Measurements from ENCODE around the gene DELE1. TPM values are rescaled to one million over a fixed set of nuclear protein-coding genes. Genes with fewer than 3 reads are reported as not detected.

DELE1 gene, protein sequence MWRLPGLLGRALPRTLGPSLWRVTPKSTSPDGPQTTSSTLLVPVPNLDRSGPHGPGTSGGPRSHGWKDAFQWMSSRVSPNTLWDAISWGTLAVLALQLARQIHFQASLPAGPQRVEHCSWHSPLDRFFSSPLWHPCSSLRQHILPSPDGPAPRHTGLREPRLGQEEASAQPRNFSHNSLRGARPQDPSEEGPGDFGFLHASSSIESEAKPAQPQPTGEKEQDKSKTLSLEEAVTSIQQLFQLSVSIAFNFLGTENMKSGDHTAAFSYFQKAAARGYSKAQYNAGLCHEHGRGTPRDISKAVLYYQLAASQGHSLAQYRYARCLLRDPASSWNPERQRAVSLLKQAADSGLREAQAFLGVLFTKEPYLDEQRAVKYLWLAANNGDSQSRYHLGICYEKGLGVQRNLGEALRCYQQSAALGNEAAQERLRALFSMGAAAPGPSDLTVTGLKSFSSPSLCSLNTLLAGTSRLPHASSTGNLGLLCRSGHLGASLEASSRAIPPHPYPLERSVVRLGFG
- 42.3 TPM for total RNA-seq

DNA sequence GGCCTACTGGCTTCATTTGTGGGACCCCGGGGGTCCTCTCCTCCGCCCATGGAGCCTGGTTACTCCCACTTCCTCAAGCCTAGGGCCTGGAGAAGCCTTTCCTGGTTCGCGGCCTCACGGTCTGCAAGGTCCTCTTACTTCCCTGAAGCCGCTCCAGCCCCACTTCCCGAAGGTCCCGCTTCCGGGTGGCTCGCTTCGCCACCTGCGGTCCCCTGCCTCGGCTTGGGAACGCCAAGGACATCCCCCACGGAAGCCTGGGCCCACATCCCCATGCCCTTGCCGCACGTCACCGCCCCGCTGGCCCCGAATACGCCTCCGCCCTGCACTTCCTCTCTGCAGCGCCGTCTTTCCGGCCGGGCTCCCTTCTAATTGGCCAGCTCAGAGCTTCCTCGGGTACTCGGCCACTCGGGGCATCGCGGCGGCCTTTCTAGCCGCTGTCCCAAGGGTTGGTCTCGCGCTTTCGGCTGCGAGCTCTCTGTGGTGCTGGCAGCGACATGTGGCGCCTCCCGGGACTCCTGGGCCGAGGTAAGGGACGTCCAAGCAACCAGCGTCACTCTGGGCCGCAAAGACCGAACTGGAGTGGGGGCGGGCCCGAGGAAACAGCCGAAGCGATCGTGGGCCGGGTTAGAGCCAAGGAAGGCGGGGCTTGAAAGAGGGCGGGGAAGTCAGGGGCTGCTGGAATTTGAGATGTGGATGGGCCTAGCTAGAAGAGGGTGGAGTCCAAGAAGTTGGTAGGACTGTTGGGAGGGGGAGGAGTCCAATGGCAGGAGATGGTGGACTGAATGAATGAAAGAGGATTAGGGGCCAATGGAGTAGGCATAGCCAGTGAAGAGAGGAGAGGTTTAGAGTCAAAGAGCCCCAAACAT, at the start of gene DELE1:
Gene DELE1, plus strand, starts transcription at position 424 of the 866 bp plus-strand sequence. Its CDS starts 71 bp downstream, at position 495.
- peak within 1 kb of the TSS; percentile 91 to 98 (median 97) for H3K9ac ChIP-seq (ENCODE audit: low read depth in 1 of 3, low read length in 3 of 3)
- H3K9me3 ChIP-seq (ENCODE audit: control insufficient read depth in 3 of 3, low read length in 3 of 3) = no peaks in the 10 kb centered on the region
- H3K36me3 ChIP-seq (ENCODE audit: control insufficient read depth in 3 of 3, insufficient read depth in 3 of 3, low read length in 3 of 3) = peaks cover 27 to 32% (median 30%) of the 10 kb centered on the region in 3 donors
- peaks cover 13 to 30% (median 25%) of the 10 kb centered on the region in 3 donors for H3K4me1 ChIP-seq (ENCODE audit: control insufficient read depth in 3 of 3, insufficient read depth in 3 of 3, low read length in 3 of 3)
- H3K27me3 ChIP-seq (ENCODE audit: control insufficient read depth in 3 of 3, insufficient read depth in 3 of 3, low read length in 3 of 3) = no peaks in the 10 kb centered on the region
- peak within 1 kb of the TSS; percentile 97 for H3K27ac ChIP-seq (ENCODE audit: low read depth, low read length)
- peak within 1 kb of the TSS; percentile 82 to 95 (median 90) for H3K4me3 ChIP-seq (ENCODE audit: low read length in 3 of 3)

DNA sequence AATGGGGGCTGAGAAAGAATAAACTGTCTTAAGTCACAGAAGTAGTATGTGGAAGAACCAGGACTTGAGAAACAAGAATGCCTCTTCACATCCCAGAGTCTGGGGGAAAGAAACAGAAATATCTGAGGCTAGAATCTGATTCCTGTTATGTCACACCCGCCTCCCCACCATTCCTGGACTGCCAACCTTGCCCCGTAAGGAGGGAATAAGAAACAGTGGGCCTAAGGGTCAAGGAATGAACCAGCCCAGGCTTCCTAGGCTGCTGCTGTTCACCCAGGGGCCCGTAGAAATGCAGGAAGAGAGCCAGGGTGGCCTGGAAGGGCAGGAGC, 49.8 kb upstream of the DELE1 start:
- peaks cover 58 to 71% (median 61%) of the 10 kb centered on the region in 3 donors for H3K27me3 ChIP-seq (ENCODE audit: control insufficient read depth in 3 of 3, insufficient read depth in 3 of 3, low read length in 3 of 3)

DNA sequence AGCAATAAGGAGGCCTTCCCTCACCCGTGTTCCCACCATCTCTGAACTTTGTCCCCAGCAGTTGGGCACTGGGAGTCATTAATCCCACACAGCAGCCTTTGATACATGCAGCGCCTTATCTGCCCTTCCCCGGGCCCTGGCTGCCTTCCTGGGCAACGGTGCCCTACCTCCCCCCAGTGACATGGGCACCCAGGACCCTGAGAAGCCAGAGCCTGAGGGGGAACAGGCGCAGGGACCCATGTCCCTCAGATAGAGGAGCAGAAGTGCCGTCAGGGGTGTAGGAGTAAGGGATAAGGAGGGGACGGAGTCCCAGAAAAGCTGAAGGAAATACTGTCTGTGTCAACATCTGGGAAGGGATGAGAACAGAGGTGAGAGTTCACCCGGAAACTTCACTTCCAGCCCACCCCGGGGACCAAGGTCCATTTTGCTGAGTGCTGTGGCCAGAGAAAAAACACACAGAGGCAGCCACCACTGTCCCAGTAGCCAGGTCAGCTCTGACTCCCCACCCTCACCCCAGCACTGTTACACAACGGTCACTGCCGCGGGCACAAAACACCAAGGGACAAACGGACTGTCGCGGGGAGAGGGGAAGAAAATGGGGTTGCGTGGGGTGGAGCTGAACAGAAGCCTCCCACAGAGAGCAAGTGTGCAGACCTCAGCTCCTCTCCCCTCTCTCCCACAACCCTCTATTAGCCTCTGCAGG, 49.3 kb upstream of the DELE1 start:
- Histone ChIP-seq H3K27ac (ENCODE audit: low read depth, low read length) (no peak overlapping the region), H3K9me3 (ENCODE audit: control insufficient read depth in 3 of 3, low read length in 3 of 3) (no peaks in the 10 kb centered on the region), H3K9ac (ENCODE audit: low read depth in 1 of 3, low read length in 3 of 3) (peak overlapping the region in 2 of 3 donors; percentile 25), H3K36me3 (ENCODE audit: control insufficient read depth in 3 of 3, insufficient read depth in 3 of 3, low read length in 3 of 3) (peaks cover 0 to 2% (median 0%) of the 10 kb centered on the region in 3 donors), H3K27me3 (ENCODE audit: control insufficient read depth in 3 of 3, insufficient read depth in 3 of 3, low read length in 3 of 3) (peaks cover 58 to 67% (median 60%) of the 10 kb centered on the region in 3 donors), H3K4me3 (ENCODE audit: low read length in 3 of 3) (peak overlapping the region in 2 of 3 donors; percentile 31 to 60), H3K4me1 (ENCODE audit: control insufficient read depth in 3 of 3, insufficient read depth in 3 of 3, low read length in 3 of 3) (peaks cover 30 to 57% (median 47%) of the 10 kb centered on the region in 3 donors)

More for the DNA sequence above, 49.8 kb upstream of the DELE1 start:
- Histone ChIP-seq H3K4me1 (ENCODE audit: control insufficient read depth in 3 of 3, insufficient read depth in 3 of 3, low read length in 3 of 3) (peaks cover 26 to 52% (median 43%) of the 10 kb centered on the region in 3 donors), H3K36me3 (ENCODE audit: control insufficient read depth in 3 of 3, insufficient read depth in 3 of 3, low read length in 3 of 3) (peaks cover 0 to 2% (median 0%) of the 10 kb centered on the region in 3 donors), H3K9ac (ENCODE audit: low read depth in 1 of 3, low read length in 3 of 3) (peak overlapping the region in 1 of 3 donors; percentile 25), H3K27ac (ENCODE audit: low read depth, low read length) (no peak overlapping the region), H3K9me3 (ENCODE audit: control insufficient read depth in 3 of 3, low read length in 3 of 3) (no peaks in the 10 kb centered on the region), H3K4me3 (ENCODE audit: low read length in 3 of 3) (no peak overlapping the region)

DNA sequence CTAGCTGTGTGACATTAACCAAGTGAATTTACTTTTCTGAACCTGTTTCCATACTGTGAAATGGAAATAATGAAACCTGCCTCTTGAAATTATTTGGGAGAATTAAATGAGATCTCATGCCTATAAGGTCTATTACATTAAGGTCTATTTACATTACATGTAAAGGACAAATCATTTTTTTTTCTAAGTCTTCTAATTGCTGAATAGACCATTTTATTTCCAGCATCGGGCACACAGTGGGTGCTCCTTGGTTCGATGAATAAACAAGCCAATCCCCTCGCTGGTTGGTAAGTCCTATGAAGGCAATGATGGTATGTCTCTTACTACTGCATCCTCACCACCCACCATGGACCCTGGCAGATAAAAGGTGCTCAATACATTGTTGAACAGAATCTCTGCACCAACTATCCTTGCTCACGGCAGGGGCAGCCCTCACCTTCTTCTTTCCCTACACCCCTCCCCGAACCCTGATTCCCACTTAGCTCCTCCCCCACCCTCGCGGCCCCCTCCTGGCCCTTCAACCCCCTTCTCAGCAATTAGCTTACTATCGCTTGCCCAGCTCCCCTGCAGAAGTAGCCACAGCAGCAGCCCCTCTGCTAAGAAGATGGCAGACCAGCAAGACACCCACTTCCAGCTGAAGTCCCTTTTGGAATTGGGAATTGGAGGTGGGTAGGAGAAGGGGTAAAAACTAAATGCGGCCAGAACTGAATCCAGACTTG, 48.5 kb upstream of the DELE1 start:
- H3K36me3 ChIP-seq (ENCODE audit: control insufficient read depth in 3 of 3, insufficient read depth in 3 of 3, low read length in 3 of 3) = peaks cover 0 to 2% (median 0%) of the 10 kb centered on the region in 3 donors
- H3K4me3 ChIP-seq (ENCODE audit: low read length in 3 of 3) = peak overlapping the region; percentile 49 to 78 (median 51)
- H3K4me1 ChIP-seq (ENCODE audit: control insufficient read depth in 3 of 3, insufficient read depth in 3 of 3, low read length in 3 of 3) = peaks cover 36 to 61% (median 54%) of the 10 kb centered on the region in 3 donors
- H3K27me3 ChIP-seq (ENCODE audit: control insufficient read depth in 3 of 3, insufficient read depth in 3 of 3, low read length in 3 of 3) = peaks cover 56 to 62% (median 60%) of the 10 kb centered on the region in 3 donors
- H3K9ac ChIP-seq (ENCODE audit: low read depth in 1 of 3, low read length in 3 of 3) = peak overlapping the region; percentile 25 to 77 (median 40)
- peak overlapping the region; percentile 81 for H3K27ac ChIP-seq (ENCODE audit: low read depth, low read length)
- H3K9me3 ChIP-seq (ENCODE audit: control insufficient read depth in 3 of 3, low read length in 3 of 3) = no peaks in the 10 kb centered on the region

DNA sequence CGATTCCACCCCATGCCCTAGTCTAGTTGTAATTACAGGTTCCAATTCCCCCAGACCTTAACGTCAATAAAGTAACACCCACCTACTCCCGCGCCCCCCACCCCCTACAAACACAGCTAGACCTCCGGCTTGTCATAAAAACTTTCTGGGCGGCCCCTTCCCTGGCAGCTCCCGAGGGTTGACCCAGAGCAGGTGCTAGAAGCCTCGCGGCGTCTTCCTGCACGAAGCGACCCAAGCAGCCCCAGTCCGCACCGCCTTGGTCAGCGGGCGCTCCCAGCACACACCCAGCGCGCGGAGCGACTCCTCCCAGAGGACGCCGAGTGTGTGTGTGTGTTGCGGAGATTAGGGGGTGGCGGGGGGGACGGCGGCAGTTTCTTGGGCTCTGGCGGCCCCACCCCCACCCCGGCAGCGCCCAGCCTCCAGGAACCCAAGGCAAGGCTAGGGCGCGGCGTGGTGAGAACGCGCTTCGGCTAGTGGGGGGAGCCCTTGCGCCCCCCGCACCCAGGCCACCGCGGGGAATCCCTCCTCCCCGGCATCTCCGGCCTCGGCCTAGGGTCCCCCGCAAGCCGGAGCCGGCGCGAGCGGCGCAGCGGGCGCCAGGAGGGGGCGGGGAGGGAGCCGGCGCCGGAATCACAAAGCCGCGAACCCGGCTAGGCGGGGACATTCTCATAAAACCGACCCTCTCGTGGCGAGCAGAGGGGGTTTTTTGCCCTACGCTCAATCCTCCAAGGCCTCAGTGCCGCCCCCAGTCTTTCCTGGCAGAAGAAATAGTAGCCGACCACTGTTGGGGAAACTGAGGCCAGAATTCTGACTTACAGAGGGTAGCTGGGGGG, 47.7 kb upstream of the DELE1 start:
- Histone ChIP-seq H3K27me3 (ENCODE audit: control insufficient read depth in 3 of 3, insufficient read depth in 3 of 3, low read length in 3 of 3) (peaks cover 57 to 61% (median 61%) of the 10 kb centered on the region in 3 donors), H3K4me1 (ENCODE audit: control insufficient read depth in 3 of 3, insufficient read depth in 3 of 3, low read length in 3 of 3) (peaks cover 44 to 61% (median 58%) of the 10 kb centered on the region in 3 donors), H3K27ac (ENCODE audit: low read depth, low read length) (peak overlapping the region; percentile 81)

DNA sequence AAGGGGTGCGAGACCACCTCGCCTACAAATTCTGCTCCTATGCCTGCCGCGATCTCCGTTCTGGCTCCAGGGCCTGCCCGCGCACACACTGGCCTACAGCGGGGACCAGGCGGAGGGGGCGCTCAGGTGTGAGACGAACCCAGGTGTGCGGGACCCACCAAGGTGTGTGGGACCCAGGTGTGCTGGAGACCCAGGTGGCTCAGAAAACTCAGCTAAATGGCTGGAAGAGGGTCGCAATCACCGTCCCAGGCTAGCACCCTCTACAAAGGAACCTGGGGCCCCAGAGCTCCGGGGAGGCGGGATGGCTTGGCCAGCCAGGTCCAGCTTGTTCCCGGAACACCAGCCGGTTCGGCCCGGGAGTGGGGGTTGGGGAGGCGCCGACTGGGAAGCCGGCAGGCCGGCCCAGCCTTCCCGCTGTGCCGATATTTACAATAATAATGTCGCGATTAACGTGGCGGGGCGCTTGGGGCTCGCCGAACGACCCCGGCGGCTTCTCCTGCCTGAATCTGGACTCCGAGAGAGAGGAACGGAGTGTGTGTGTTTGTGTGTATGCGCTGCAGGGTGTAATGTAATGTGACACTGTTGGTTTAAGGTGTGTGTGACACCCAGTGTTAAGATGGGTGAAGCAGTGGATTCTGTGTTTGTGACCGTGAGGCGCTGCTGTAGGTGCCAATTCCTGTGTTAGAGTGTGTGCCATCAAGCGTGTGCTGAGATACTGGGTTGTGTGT, 46.9 kb upstream of the DELE1 start:
- H3K36me3 ChIP-seq (ENCODE audit: control insufficient read depth in 3 of 3, insufficient read depth in 3 of 3, low read length in 3 of 3) = peaks cover 0 to 2% (median 0%) of the 10 kb centered on the region in 3 donors
- peak overlapping the region; percentile 62 to 77 (median 74) for H3K9ac ChIP-seq (ENCODE audit: low read depth in 1 of 3, low read length in 3 of 3)
- H3K4me3 ChIP-seq (ENCODE audit: low read length in 3 of 3) = peak overlapping the region; percentile 51 to 78 (median 72)
- H3K4me1 ChIP-seq (ENCODE audit: control insufficient read depth in 3 of 3, insufficient read depth in 3 of 3, low read length in 3 of 3) = peaks cover 51 to 62% (median 61%) of the 10 kb centered on the region in 3 donors
- peaks cover 57 to 63% (median 61%) of the 10 kb centered on the region in 3 donors for H3K27me3 ChIP-seq (ENCODE audit: control insufficient read depth in 3 of 3, insufficient read depth in 3 of 3, low read length in 3 of 3)
- H3K27ac ChIP-seq (ENCODE audit: low read depth, low read length) = peak overlapping the region; percentile 81
- no peaks in the 10 kb centered on the region for H3K9me3 ChIP-seq (ENCODE audit: control insufficient read depth in 3 of 3, low read length in 3 of 3)

More for the DNA sequence above, 47.7 kb upstream of the DELE1 start:
- peak overlapping the region; percentile 40 to 77 (median 62) for H3K9ac ChIP-seq (ENCODE audit: low read depth in 1 of 3, low read length in 3 of 3)
- H3K4me3 ChIP-seq (ENCODE audit: low read length in 3 of 3) = peak overlapping the region; percentile 51 to 78 (median 72)
- H3K36me3 ChIP-seq (ENCODE audit: control insufficient read depth in 3 of 3, insufficient read depth in 3 of 3, low read length in 3 of 3) = peaks cover 0 to 2% (median 0%) of the 10 kb centered on the region in 3 donors
- H3K9me3 ChIP-seq (ENCODE audit: control insufficient read depth in 3 of 3, low read length in 3 of 3) = no peaks in the 10 kb centered on the region

DNA sequence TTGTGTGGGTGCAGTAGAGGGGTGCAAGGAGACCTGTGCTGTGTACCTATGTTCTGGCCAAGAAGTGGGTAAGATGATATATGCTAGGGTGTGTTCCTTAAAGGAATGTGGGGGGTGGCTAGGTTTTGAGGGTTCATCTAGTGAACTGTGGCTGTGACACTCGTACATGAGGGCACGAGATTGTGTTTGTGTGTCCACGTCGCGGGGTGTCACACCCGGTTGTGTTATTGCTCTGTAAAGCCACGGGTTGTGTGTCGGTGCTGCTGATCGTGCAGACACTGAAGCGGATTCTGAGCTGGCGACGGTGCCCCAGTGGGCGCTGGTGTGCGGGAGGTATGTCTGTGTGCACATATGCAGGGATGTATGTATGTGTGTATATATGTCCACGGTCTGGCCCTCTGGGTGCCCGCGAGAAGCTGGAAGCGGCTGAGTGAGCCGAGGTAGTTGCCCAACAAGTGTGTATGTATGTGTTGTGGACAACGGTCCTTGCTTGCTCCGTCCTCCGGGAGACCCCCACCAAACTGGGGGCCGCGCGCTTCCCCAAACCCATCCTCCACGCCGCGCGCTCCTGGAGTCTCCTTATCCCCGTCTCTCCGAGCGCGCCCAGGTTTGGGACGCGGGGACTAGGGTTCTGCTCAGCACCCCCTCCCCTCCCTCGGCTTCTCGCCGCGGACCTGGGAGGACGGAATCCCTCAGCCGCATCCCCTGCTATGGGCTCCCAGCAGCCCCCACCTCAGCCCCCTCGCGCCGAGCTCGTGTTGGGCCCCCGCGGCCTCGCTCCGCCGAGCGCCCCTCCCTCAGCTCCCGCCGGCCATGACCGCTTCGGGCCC, 46.1 kb upstream of the DELE1 start:
- Histone ChIP-seq H3K9me3 (ENCODE audit: control insufficient read depth in 3 of 3, low read length in 3 of 3) (no peaks in the 10 kb centered on the region), H3K27ac (ENCODE audit: low read depth, low read length) (peak overlapping the region; percentile 81), H3K9ac (ENCODE audit: low read depth in 1 of 3, low read length in 3 of 3) (peak overlapping the region; percentile 55 to 77 (median 74)), H3K4me1 (ENCODE audit: control insufficient read depth in 3 of 3, insufficient read depth in 3 of 3, low read length in 3 of 3) (peaks cover 53 to 66% (median 63%) of the 10 kb centered on the region in 3 donors), H3K27me3 (ENCODE audit: control insufficient read depth in 3 of 3, insufficient read depth in 3 of 3, low read length in 3 of 3) (peaks cover 61 to 67% (median 63%) of the 10 kb centered on the region in 3 donors), H3K4me3 (ENCODE audit: low read length in 3 of 3) (peak overlapping the region; percentile 51 to 78 (median 72)), H3K36me3 (ENCODE audit: control insufficient read depth in 3 of 3, insufficient read depth in 3 of 3, low read length in 3 of 3) (peaks cover 0 to 2% (median 0%) of the 10 kb centered on the region in 3 donors)
